Measurements from ENCODE around the gene DMRT2.

The DMRT2 gene
- total RNA-seq = 0 to 0.13 reads per million in 2 donors

- DNase-seq = peak in 1 of 5 experiments; percentile 72
Measured at GRCh38 chr9:1050125-1050895, at the start of gene DMRT2. DMRT2 (plus strand) TSS chr9:1050357; CDS start chr9:1051614, 1,257 bp downstream.

DNA sequence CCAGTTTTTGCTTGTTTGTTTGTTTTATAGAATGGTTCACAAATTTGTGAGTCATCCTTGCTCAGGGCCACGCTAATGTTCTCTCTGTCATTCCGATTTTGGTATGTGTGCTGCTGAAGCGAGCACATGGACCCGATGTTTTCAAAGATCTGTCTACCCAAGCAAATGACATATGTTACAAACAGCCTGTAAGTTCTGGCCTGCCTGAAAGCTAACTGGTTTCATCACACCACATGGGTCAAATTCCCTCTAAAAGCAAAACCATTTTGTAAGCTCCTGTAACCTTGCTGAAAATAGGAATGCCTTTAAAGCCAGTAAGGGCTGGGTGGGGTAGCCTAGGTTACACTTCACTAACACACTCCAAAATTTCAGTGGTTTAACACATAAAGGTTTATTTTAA is 48.3 kb upstream of the DMRT2 start:
- DNase-seq = no peak

DNA sequence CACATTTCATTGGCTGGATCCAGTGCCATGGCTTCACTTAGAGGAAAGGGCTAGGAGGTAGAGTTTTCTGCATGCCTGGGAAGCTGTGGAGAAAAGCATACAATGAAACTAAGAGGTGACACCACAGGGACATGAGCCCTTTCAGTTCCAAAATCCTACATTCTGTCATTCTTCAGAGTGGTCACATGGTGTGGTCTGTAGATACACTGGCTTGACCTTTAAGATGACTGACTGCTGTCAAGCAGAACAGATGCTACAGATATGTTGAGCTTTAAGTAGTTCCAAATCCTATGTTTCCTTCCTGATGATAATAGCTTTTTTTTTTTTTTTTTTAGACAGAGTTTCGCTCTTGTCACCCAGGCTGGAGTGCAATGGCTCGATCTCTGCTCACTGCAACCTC is 47.5 kb upstream of the DMRT2 start:
- DNase-seq = no peak

- peak in 1 of 5 experiments; percentile 72 for DNase-seq
Measured at GRCh38 chr9:1005043-1005667, 45.0 kb upstream of the DMRT2 start.

DNA sequence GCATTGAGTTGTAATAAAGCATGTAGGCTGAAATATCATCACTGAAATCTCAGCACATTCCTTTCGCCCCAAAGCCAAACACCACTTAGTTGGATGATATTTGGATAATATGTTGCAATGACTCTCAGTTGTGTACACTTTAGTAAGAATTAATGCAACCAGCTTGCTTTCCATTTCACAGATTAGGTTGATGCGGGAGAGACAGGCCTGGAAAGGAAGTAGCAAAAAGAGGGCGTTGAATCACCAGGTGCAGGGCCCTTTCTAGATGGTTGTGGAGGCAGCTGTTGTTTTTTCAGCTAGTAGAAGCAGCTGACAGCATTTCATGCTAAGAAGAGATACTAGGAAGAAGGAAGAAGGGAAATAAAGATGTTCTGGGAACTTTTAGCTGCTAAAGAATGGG is 42.8 kb upstream of the DMRT2 start:
- DNase-seq = no peak

DNA sequence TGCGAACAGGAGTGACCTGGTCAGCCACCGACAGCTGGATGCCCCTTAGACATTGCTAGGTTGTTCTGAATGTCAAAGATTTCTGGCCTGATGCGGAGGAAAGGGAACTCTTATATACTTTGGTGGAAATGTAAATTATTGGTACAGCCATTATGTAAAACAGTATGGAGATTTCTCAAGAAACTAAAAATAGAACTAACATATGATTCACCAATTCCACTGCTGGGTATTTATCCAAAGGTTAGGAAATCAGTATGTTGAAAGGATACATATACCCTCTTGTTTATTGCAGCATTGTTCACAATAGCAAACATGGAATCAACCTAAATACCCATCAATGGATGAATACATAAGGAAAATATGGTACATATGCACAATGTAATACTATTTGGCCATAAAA is 41.9 kb upstream of the DMRT2 start:
- DNase-seq = no peak

DNA sequence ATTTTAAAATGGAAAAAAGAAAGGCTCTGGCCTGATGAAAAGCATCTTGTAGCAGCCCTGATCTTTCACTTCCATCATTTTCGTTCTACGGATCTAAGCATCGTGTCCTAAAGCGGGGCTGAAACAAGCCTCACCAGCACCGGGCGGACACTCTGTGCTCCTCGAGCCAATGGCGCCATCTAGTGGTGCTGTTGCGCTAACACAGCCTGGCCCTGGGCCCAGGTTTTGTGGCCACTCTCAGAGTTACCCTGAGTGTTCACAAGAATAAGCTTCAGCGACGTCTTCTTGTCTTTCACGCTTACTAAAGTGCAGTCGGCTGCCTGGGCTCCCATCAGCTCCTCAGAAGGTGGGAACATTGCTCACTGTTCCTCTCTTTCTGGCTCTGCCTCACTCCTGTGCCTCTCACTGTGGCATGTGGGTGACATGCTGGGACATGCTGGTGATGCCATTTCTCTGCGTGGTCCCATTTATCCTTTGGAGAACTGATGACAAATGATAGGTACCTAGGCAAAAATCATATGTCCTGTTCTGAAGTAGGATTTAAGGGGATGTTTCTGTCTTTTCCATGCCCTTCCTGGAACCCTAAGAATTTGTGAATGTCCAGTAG is 41.0 kb upstream of the DMRT2 start:
- DNase-seq = peak; percentile 21 to 70 (median 57)

GRCh38 chr9:1013021-1013420 is 37.1 kb upstream of the DMRT2 start:
- DNase-seq = no peak

DNA sequence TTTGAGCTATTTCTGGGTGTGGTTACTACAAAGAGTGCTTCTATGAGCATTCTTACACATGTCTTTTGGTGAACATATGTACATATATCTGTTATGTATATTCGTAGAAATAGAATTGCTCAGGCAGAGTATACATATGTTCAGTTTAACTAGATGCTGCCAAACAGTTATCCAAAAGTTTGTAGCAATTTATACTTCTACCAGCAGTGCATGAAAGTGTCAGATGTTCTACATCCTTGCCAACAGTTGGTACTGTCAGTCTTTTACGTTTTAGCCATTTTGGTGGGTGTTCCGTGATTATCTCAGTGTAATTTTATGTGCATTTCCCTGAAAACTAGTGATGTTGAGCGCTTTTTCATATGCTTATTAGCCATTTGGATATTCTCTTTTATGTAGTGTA is 35.9 kb upstream of the DMRT2 start:
- no peak for DNase-seq

DNA sequence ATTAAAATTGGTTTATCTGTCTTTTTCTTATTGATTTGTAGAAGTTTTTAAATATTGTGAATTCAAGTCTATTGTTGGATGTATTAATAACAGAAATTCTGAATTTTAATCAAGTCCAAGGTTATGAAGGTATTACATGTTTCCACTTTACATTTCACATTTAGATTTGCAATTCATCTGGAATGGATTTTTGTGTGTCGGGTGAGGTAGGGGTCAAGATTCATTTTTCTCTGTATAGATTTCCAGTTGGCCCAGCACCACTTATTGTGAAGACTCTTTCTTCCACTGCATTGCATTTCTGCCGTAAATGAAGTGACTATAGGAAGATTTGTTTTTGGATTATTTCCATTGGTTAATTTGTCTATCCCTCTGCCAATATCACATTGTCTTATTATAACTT is 35.5 kb upstream of the DMRT2 start:
- no peak for DNase-seq

DNA sequence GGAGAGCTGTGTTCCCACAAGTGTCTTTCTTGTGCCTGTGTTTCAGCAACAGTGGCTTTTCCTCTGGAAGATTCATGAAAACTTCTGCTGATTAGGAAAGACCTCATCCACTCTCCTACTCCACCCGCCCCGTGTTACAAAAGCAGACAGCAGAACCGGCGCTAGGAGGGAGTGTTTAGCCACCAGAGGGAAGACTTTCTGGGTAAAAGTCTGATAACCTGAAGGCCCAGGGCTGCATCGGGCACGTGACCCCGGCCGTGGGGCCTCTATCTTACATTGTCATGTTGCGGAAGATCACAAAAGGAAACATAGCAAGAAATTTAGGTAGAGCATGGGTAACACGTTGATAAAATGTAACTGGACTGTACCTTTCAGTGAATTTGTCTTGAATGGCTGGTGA is 32.0 kb upstream of the DMRT2 start:
- DNase-seq = peak in 1 of 5 experiments; percentile 29

DNA sequence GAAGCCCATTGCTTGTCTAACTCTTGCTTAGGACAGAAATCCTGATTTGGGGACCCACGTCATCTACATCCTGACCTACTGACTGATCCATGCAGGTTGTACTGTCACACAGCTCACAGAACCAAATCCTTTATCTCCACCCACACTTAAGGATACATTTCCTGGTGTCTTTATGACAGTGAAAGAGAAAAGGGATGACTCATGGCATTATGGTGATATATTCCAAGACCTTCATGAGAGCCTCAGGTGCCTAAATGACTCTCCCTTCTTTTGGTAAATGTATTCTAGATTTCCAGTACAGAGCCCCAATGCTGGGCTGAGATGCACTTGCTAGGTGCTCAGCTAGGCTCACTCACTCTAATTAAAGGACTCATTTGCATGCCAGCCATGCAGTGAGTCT is 26.0 kb upstream of the DMRT2 start:
- DNase-seq = no peak

GRCh38 chr9:1025131-1025530 is 25.0 kb upstream of the DMRT2 start:
- no peak for DNase-seq

DNA sequence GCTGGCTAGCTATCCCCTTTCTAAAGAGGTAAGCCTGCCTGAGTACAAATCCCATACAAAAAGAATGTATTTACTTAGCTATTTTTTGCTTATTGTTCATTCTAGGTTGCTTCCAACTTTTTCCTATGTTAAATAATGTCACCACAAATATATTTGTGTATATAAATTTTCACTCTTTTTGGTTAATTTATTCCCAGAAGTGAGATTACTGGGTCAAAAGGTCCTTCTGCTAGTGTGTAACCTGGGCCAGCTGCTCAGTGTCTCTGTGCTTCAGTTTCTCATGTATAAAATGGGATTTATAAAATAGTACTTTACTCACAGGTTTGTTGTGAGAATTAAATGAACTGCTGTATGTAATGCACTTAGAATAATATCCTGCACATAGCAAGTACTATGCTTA is 23.9 kb upstream of the DMRT2 start:
- no peak for DNase-seq

GRCh38 chr9:1028501-1029190 is 21.5 kb upstream of the DMRT2 start:
- DNase-seq = no peak

DNA sequence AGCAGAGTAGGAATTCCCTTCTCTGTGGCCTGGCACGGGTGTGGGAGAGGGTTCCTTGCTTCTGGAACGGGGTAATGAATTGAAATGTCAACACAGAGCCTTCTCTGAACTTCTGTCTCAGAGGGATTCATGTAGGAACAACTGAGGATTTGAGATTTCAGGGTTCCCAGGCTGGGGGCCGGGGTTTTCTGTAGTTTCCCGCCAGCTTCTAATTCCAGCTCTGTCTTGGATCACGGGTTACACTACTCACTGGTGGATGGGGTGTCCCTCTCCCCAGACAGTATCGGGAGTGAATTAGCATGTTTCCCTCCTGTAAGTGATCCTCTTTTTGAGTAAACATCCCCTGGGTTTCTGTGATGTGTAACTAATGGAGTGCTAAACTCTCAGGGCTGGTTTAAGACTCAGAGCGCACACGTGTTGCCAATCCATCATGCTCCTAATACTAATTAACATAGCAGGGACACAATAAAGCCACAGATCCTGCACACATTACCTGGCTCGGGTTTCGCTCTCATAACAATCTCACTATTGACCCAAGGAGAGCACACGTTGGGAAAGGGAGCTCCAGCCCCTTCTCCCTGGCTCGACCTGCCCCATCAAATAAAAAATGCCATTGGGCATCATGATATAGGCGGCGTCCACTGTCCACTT is 18.1 kb upstream of the DMRT2 start:
- DNase-seq = no peak

DNA sequence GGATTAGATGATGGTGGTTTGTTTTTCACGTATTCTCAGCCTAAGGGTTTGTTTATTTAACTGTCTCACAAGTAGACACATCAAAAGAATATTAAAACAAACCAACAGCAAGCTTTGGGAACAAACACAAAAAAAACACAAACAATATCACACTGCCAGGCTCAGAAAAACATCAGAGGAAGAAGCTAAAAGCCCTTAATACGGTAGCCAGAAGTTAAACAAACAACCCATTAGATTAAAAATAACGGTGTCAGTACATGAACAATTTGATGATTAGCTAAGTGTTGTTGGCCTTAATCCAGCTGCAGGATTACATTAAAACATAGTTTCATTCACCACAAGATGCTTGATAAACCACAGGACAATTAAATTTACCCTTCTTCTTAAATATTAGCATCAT is 15.9 kb upstream of the DMRT2 start:
- DNase-seq = no peak

DNA sequence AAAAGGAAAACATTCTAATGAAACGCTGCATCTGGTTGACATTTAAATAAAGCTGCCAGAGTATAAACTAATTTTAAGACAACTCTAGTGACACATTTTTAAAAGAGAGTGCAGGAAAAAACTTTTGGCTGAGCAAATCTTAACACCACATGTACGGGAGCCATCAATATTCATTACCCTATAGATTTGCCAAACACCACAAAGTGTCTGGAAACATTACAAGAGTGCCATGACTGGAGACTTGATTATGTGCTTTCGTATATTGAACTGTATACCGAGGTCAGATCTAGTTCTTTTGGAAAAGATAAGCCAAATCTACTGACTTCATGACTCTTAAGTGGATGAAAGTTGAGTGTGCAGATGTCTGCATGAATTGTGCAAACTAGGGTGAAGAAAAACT is 10.6 kb upstream of the DMRT2 start:
- DNase-seq = no peak

GRCh38 chr9:1042466-1042865 is 7.7 kb upstream of the DMRT2 start:
- DNase-seq = peak in 1 of 5 experiments; percentile 57

DNA sequence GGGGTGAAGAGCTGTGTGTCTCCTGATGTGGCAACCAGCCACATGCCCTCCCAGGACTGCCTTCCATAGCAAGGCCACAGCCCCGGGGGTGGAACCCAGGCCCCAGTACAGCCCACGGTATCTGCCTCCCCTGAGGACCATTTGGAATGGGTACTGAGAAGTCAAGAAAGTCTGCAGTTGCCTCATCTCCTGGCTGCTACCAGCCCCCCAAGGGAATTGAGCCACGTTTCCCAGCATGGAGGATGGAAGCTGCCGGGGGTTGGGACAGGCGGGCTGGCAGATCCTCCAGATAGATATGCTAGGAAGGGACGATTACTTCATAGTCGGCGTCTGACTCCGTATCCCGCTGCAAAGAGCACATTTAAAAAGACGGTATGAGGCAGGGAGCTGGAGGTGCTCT is 5.5 kb upstream of the DMRT2 start:
- no peak for DNase-seq

DNA sequence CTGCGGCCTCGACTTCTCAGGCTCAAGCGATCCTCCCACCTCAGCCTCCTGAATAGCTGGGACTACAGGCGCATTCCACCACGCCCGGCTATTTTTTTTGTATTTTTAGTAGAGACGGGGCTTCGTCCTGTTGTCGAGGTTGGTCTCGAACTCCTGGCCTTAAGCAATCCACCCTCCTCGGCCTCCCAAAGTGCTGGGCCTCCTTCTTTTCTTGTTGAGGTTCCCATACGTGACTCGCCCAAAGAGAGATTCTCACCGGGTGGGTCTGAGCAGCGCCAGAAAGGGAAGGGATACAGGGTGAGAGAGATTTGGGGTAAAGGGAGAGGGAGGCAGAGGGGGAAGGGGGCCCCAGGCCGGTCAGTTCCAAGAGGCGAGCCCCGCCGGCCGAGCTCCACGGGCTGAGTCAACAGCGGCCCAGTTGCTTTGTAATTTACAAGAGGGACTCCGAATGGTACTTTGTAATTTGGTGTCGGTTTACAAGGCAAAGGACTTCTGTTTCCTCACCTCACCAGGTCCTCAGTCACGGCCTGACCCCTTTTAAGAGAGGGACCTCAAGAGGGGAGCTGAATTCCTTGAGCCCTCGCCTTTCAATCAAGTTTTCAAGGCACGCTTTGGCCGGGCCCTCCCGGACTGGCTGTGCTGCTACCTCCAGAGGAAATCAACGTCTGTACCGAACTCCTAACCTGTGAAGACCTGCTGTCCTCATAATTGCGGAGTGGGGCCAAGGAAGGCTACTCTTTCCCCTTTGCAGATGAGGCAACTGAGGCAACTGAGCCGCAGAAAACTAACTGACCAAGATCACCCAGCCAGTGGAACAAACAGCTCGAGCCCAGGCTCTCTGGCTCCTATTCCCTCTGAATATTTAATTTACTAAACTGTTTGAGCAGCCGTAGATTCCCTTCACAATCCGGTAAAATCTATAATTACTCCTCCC is 3.3 kb upstream of the DMRT2 start:
- DNase-seq = no peak
